Mucosa of gallbladder (tissue), 1 donor: ENCODE results near the gene QSOX2. TPM values are rescaled to one million over a fixed set of nuclear protein-coding genes. Genes with fewer than 3 reads are reported as not detected.
"Not testable (repeated sequence)": the region's sequence is repeated elsewhere in the genome, so short reads cannot be mapped to it uniquely, and the experiment has no call there.

ENCODE experiments used
- DNase-seq: peaks from one replicate; pipeline ENCODE4 v3.0.0-alpha.2; 2020; ENCODE audit warnings: low spot score
- total RNA-seq: library from RNA; stranded (reverse); gene quantifications from one replicate; pipeline ENCODE4 v1.2.1, GENCODE V29; 2021
- donor health status: DM: no; HTN: no; CAD: no.

QSOX2 gene
- total RNA-seq, 1 donor from 2014 or later: 8.4 TPM

GRCh38 chr9:136266641-136267040, 21.0 kb upstream of the QSOX2 start:
- DNase-seq: not testable (repeated sequence)

DNA sequence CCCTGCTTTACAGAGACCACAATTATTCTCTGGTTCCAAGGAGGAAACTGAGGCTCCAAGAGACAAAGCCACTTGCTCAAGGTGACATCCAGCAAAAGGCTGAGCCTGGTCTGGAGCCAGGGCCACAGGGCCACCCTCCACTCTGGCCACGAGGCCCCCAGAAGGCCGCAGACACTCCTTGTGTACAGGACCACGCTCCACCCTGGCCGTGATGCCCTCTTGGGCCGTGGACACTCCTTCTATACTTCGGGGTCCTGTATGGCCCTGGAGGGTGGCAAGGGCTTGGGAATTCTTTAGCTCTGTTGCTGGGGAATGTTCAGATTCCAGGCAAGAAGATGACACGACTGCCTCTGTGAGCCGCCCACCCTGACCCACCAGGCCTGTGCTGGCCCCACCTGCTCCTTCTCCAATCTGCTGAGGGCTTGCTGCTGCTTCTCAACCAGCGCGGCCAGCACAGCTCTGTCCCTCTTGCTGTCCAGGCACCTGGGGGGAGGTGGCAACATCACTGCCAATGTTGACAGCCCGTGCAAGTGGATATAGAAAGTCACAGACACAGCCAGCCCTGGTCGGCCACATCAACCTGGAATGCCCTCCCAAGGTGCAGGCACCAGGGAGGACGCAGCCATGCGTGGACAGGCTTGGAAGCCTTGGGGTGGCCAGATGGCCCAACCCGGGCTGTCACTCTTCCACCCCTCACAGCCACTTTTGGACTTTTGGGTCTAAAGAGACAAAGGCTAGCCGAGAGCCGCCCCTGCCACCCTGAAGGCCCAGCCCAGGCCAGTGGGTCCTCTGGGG, 20.1 kb upstream of the QSOX2 start:
- no peak for DNase-seq

DNA sequence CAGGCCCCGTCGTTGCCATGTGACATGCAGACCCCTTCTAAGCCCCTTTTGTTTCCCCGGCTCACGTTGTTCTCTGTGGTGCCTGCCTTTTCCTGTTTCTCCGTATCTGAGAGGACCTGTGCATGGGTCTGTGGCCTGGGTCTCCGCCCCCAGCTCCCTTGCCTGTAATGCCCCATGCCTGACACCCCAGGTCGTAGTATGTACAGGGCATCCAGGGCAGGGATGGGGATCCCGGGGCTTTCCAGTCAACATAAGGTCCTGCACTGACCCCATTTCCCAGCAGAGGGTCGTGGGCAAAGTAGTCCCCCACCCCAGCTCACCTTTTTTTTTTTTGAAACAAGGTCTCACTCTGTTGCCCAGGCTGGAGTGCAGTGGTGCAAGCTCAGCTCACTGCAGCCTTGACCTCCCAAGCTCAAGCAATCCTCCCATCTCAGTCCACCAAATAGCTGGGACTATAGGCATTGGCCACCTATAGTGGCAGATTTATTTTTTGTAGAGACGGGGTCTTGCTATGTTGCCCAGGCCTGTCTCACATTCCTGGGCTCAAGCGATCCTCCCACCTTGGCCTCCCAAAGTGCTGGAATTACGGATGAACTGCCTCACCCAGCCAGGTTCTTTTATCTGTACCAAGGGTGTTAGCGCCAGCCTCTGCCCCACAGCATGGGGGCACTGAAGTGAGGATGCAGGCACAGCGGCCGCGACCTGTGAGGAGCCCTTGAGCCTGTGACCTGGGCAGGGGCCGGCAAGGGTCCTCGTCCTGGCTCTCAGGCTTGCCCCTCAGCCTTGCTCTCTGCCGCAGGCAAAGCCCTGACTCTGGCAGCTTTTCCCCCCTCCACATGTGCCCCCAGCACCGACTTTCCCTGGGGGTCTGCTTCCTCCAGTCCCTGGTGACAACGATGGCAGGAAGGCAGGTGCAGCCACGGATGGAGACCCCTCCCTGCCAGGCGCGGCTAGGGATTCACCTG, 19.1 kb upstream of the QSOX2 start:
- no peak for DNase-seq

GRCh38 chr9:136264031-136264430, 18.4 kb upstream of the QSOX2 start:
- no peak for DNase-seq

- no peak for DNase-seq
Measured at GRCh38 chr9:136262671-136263178, 17.1 kb upstream of the QSOX2 start.

DNA sequence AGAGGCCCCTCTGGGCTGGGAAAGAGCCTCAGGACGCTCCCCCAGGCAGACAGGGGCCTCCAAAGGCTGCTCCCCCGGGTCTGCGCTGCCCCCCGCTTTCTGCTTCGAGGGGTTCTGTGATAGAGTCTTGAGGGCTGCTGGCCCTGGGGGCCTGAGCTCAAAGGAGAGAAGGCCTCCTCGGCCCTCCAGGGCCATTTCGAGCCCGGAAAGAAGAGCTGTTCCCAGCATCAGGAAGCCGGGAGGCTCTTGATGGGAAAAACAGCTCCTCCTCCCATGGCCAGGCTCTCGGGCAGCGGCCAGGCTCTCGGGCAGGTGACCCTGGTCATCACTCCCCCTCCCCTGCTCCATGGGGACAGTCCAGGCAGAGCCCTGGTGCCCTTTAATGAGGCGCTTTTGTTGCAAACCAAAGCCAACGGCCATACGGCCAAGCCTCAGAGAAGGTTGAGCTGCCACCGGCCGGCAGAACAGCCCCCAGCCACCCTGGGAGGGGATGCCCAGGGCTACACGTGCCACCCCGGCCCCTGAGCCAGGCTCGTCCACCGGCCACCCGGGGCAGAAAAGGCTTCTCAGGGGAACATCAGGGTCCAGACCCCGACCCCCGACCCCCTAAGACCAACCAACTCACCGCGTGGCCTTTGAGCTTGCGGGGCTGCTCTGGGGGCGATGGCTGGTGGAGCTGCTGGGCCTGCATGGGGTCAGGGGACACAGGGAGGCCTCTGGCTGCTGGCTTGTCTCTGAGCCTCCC, 16.2 kb upstream of the QSOX2 start:
- DNase-seq: no peak

DNA sequence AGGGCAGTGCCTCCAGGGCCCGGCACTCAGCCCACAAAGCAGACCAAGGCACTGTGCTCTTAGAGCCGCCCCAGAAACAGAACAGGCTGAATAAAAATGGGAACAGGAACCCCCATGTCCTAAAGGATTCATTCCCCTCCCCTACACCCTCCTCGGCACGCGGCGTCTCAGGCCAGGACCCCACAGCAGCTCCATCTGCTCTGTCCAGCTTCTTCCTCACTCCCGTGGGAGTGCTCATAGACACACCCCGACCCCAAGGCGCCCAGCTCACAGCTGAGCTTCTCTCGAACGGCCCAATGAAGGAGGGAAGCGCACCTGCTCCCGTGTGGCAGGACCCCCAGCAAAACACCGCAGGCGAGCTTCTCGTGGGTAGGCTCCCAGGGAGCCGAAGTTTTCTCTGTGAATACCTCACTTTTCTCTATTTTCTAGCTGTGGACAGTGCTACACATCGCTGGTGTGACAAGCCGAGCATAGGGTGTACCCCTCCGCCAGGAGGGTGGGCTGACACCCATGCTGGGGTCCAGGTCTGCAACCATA, 15.4 kb upstream of the QSOX2 start:
- no peak for DNase-seq

- no peak for DNase-seq
Measured at GRCh38 chr9:136260521-136260920, 14.9 kb upstream of the QSOX2 start.

DNA sequence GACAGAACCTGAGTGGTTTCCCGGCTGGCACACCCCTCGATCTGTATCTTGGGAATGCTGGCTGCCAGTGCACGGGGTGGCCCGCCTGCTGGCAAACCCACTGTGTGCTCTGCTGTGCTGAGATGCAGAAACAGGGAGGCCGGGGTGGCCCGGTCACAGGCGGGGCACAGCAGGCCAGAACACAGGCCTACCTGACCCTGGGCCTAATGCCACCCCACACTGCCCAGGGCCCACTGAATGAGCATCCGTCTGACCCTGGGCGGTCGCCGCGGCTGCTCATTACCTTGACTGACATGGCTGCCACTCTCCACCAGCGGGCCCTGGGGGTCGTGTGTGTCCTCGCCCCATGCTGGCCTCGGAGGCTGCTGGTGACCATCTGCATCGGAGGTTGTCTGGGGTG, 14.2 kb upstream of the QSOX2 start:
- DNase-seq: no peak

- DNase-seq: no peak
Measured at GRCh38 chr9:136259517-136259813, 13.9 kb upstream of the QSOX2 start.

DNA sequence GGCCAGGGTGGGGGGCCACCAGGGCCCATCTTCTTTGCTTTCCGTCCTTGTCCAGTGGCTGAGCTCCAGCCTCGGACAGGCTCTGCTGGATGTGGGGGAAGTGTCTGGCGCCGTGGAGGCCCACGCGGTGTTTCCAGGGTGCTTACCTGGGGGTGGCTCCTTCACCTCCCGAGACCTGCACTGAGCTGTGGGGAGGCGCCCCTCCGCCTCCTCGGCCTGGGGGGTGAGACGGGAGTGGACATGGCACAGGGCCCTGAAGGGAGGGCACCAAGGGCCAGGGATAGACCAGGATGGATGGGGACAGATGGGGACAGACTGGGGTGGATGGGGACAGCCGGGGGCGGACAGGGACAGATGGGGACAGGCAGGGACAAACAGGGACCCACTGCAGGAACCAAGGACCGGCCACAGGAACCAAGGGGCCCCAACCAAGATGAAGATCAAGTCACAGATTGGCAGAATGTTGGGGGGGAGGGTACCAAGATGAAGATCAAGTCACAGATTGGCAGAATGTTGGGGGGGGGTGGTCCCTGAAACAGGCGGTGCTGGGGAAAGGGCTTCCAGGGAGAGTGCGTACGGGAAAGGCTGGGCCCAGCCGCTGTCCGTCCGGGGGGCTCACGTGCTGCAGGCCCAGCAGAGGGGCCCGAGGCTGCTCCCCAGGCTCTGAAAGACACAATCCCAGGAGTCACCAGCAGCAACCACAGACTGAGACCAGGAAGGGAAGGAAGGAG, 13.3 kb upstream of the QSOX2 start:
- DNase-seq: no peak

- DNase-seq: no peak
Measured at GRCh38 chr9:136258299-136258625, 12.7 kb upstream of the QSOX2 start.

GRCh38 chr9:136257381-136258298, 12.0 kb upstream of the QSOX2 start:
- DNase-seq: no peak

GRCh38 chr9:136255896-136256890, 10.6 kb upstream of the QSOX2 start:
- no peak for DNase-seq

GRCh38 chr9:136255166-136255538, 9.5 kb upstream of the QSOX2 start:
- no peak for DNase-seq

DNA sequence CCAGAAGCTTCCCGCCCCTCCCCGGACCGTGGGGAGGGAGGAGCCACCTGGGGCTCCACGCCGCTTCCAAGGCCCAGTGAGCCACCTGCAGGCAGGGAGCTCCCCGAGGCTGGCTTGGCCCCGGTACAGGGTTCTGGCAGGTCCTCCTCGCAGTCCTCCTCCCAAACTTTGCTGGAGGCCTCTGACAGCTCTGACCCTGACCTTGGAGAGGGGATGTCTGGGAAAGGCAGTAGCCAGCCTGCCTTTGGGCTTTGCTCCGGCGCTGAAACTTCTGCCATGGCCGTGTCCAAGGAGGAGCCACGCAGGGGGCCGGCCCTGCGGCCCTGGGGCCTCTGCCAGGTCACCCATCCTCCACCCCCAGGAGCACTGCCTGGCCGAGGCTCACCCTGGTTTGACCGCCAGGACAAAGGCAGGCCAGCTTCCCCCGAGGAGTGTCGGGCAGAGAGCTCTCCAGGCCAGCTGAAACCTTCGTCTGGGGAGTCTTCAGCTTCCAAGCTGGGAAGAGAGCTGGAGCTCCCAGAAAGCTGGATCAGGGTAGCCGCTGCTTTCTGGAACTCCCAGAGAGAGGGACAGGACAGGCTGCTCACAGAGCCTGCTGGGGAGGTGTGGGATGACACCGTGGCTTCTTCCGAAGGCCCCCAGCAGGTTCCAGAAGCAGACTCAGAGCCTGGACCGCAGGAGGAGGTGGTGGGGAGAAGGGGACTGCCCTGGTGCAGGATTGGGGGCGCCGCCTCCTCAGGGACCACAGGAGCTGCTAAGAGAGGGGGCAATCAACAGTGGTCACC, 9.0 kb upstream of the QSOX2 start:
- no peak for DNase-seq

- DNase-seq: no peak
Measured at GRCh38 chr9:136253246-136254130, 7.9 kb upstream of the QSOX2 start.
